Natural killer cell treated with Interleukin-12 subunit alpha and Interleukin-12 subunit beta and Interleukin-15 and Interleukin-18, amount 100 ng/mL, for 72 hours (primary cell): ENCODE data around the gene RHBDL1. TPM values are rescaled to one million over a fixed set of nuclear protein-coding genes. Genes with fewer than 3 reads are reported as not detected.
A peak's percentile ranks its signal among the peaks of the same experiment; 100 is the strongest.

Experiments used
- ATAC-seq, 2 donors: fragments of 150-1000 bp; cut with Tn5 transposase in 1 of 2; sonication (Bioruptor Pico), chemical (Tn5 transposase) in 1 of 2; 2 replicates each; pipeline ENCODE4 v1.10.0; 2021
- DNase-seq: peaks from one replicate; pipeline ENCODE4 v3.0.0; 2022; ENCODE audit warnings: low spot score
- H3K27ac Mint-ChIP-seq, 2 donors: 1 replicate in 1 of 2; 2 replicates in 1 of 2; pipeline ENCODE4 v1.8.0; 2022; ENCODE audit warnings: mixed read lengths in 2 of 2, mild to moderate bottlenecking in 1 of 2, moderate library complexity in 1 of 2
- H3K27me3 Mint-ChIP-seq, 2 donors: 1 replicate in 1 of 2; 2 replicates in 1 of 2; pipeline ENCODE4 v1.8.0; 2022; ENCODE audit warnings: mixed read lengths in 2 of 2
- H3K36me3 Mint-ChIP-seq: one replicate; pipeline ENCODE4 v1.8.0; 2022; ENCODE audit warnings: mixed read lengths
- H3K4me1 Mint-ChIP-seq, 2 donors: 1 replicate in 1 of 2; 2 replicates in 1 of 2; pipeline ENCODE4 v1.8.0; 2022; ENCODE audit warnings: low read depth in 2 of 2, mixed read lengths in 2 of 2, mild to moderate bottlenecking in 1 of 2
- H3K4me3 Mint-ChIP-seq: one replicate; pipeline ENCODE4 v1.8.0; 2022; ENCODE audit warnings: mixed read lengths
- H3K9me3 Mint-ChIP-seq: 2 replicates; pipeline ENCODE4 v1.8.0; 2022; ENCODE audit warnings: mixed read lengths
- total RNA-seq, 2 donors: library from RNA; stranded (reverse); gene quantifications; one replicate each; pipeline ENCODE4 v1.2.3, GENCODE V29; 2022

RHBDL1 gene
- total RNA-seq, 2 donors from 2014 or later = 1.0 to 1.5 TPM

DNA sequence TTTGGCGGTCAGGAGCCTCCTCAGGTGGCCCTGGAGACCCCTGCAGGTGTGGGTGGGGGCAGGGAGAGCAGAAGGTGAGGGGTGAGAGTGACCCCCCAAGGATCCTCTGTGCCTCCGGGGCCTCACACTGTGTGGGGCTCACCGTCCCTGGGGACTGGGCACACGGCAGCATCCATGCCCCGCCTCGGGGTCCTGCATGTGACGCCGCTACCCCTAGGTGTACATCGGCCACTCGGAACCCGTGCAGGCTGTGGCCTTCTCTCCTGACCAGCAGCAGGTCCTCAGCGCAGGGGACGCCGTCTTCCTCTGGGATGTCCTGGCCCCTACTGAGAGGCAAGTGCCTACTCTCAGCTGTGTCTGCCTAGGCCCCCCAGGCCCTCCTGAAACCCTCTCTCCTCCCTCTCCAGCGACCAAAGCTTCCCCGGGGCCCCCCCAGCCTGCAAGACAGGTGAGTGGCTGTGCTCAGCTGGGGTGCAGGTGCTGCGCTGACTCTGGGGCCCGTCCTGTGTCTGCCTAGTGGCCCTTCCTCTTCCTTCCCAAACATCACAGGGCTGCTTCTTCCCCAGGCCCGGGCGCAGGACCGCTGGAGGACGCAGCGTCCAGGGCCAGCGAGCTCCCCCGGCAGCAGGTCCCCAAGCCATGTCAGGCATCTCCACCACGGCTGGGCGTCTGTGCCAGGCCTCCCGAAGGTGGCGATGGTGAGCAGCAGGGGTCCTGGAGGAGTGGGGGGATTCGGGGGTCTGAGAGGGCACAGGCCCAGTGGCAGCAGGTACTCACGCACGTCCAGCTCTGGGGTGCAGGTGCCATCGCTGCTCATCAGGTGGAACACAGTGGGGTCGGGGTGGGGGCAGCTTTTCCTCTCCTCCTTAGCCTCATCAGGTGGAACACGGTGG is 16.5 kb upstream of the RHBDL1 start:
- no peak overlapping the region for H3K27ac Mint-ChIP-seq
- H3K9me3 Mint-ChIP-seq = no peaks in the 10 kb centered on the region
- peaks cover 6 to 8% of the 10 kb centered on the region in 2 donors for H3K4me1 Mint-ChIP-seq
- no peaks in the 10 kb centered on the region for H3K27me3 Mint-ChIP-seq
- no peak for ATAC-seq
- no peak overlapping the region for H3K4me3 Mint-ChIP-seq
- H3K36me3 Mint-ChIP-seq = no peaks in the 10 kb centered on the region
- DNase-seq = no peak

DNA sequence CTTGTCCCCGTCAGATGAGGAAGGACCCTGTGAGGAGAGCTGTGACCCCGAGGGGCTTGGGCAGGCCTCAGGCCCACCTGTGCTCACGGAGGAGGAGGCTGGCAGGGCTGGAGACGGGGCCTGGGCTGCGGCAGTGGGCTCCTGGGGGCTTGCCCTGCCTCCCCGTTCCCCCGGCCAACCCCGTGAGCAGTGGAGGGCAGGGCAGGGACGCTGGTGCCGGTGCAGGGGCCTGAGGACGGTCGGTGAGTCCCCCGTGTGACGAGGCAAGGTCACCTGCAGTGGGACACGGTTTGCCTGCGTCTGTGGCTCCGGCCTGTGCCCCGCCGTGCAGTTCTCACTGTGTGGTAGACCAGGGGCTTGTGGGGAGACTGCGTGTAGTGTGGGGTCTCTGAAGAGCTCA is 15.9 kb upstream of the RHBDL1 start:
- DNase-seq (no peak), ATAC-seq (no peak)
- no peak overlapping the region for H3K4me3 Mint-ChIP-seq
- no peaks in the 10 kb centered on the region for H3K27me3 Mint-ChIP-seq
- no peaks in the 10 kb centered on the region for H3K36me3 Mint-ChIP-seq
- H3K27ac Mint-ChIP-seq = no peak overlapping the region
- no peaks in the 10 kb centered on the region for H3K9me3 Mint-ChIP-seq
- peaks cover 6 to 8% of the 10 kb centered on the region in 2 donors for H3K4me1 Mint-ChIP-seq

DNA sequence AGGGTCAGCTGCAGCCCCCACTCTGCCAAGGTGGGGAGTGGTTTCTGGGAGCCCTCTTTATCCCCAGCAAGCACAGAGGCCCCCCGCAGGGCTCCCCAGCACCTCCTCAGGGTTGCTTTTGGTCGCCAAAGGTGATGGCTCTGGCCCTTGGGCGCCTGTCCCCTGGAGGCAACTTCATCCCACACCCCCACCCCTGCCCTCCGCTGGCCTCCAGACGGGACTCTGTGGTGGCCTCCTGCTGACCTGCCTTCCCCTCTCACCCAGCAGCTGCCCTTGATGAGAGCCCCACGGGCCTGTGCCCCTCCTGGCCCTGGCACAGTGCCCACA is 15.4 kb upstream of the RHBDL1 start:
- H3K36me3 Mint-ChIP-seq = no peaks in the 10 kb centered on the region
- no peak overlapping the region for H3K27ac Mint-ChIP-seq
- no peak overlapping the region for H3K4me3 Mint-ChIP-seq
- ATAC-seq = no peak
- no peaks in the 10 kb centered on the region for H3K9me3 Mint-ChIP-seq
- DNase-seq = no peak
- H3K4me1 Mint-ChIP-seq = peaks cover 6 to 8% of the 10 kb centered on the region in 2 donors
- no peaks in the 10 kb centered on the region for H3K27me3 Mint-ChIP-seq

DNA sequence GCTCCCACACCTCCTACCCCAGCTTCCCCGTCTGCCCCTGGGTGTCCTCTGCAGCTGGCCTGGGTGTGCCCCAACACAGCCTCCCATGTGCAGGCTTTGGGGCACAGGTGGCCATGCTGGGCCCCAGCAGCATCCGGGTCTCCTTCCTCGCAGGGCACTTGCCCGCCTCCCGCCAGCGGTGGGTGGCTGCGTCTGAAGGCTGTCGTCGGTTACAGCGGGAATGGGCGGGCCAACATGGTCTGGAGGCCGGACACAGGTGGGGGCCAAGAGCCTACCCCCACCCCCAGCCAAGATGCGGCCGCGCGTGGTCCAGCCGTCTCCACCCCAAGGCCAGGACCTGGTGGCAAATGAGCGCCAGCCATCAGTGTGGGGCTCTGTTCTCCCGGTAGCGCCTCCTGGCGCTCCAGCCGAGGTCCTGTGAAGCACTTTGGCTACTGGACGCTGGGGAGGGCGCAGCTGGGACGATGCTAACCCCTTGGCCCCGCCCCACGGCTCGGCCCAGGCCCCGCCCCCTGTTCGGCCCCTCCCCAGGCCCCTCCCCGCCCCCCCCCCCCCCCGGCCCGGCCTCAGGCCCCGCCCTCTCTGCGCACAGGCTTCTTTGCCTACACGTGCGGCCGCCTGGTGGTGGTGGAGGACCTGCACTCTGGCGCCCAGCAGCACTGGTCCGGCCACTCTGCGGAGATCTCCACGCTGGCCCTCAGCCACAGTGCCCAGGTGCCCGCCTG is 14.8 kb upstream of the RHBDL1 start:
- peak overlapping the region; percentile 15 for H3K4me3 Mint-ChIP-seq
- H3K27ac Mint-ChIP-seq = no peak overlapping the region
- peak; percentile 85 to 93 for ATAC-seq
- no peaks in the 10 kb centered on the region for H3K9me3 Mint-ChIP-seq
- peaks cover 6 to 8% of the 10 kb centered on the region in 2 donors for H3K4me1 Mint-ChIP-seq
- H3K36me3 Mint-ChIP-seq = no peaks in the 10 kb centered on the region
- peak; percentile 85 for DNase-seq
- no peaks in the 10 kb centered on the region for H3K27me3 Mint-ChIP-seq

DNA sequence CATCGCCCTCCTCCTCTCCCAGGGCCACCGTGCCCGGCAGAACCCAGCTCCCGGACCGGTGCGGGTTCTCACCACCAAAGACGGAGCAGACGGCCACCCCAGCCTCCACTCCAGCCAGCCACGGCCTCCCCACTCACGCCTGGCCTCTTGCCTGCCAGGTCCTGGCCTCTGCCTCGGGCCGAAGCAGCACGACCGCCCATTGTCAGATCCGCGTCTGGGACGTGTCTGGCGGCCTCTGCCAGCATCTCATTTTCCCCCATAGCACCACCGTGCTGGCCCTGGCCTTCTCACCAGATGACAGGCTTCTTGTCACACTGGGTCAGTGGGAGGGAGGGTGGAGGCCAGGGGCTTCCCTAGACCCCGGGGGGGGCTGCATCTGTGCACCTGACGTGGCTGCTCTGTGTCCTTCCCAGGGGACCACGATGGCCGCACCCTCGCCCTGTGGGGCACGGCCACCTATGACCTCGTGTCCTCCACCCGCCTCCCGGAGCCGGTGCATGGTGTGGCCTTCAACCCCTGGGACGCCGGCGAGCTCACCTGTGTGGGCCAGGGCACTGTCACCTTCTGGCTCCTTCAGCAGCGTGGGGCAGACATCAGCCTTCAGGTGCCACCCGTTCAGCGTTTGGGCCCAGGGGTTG is 14.2 kb upstream of the RHBDL1 start:
- Mint-ChIP-seq H3K36me3 (no peaks in the 10 kb centered on the region), H3K27ac (no peak overlapping the region), H3K9me3 (no peaks in the 10 kb centered on the region), H3K4me1 (peaks cover 6 to 8% of the 10 kb centered on the region in 2 donors), H3K4me3 (no peak overlapping the region), H3K27me3 (no peaks in the 10 kb centered on the region)
- ATAC-seq (no peak), DNase-seq (no peak)

DNA sequence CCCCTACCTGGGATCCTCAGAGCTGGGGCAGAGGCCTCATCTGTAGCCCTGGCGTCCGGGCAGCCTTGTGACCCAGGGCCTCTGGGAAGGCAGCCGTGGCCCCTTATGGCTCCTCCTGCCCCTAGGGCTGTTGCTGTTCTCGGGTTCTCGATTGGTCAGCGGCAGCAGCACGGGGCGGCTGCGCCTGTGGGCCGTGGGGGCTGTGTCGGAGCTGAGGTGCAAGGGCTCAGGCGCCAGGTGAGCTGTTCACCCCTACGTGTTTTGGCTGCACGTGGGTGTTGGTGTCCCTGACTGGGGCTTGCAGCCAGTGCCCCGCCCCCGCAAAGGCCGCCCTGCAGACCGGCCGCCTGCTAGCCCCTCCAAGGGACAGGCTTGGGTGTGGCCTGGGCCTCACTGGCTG is 13.4 kb upstream of the RHBDL1 start:
- no peak overlapping the region for H3K4me3 Mint-ChIP-seq
- no peak overlapping the region for H3K27ac Mint-ChIP-seq
- ATAC-seq = no peak
- H3K27me3 Mint-ChIP-seq = no peaks in the 10 kb centered on the region
- H3K9me3 Mint-ChIP-seq = no peaks in the 10 kb centered on the region
- peaks cover 6 to 8% of the 10 kb centered on the region in 2 donors for H3K4me1 Mint-ChIP-seq
- DNase-seq = no peak
- H3K36me3 Mint-ChIP-seq = no peaks in the 10 kb centered on the region

DNA sequence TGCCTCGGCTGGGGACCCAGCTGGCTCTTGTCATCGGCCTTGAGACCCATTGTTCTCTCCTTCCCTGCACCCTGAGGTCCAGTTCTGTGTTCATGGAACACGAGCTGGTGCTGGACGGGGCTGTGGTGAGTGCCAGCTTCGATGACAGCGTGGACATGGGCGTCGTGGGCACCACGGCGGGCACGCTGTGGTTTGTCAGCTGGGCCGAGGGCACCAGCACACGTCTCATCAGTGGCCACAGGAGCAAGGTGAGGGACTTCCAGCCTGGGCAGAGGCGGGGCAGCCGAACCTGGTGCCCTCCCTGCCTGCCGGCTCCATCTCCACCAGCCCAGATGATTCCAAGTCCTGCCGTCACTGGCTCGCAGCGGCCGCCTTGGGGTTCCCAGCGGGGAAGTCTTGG is 12.9 kb upstream of the RHBDL1 start:
- no peak overlapping the region for H3K27ac Mint-ChIP-seq

DNA sequence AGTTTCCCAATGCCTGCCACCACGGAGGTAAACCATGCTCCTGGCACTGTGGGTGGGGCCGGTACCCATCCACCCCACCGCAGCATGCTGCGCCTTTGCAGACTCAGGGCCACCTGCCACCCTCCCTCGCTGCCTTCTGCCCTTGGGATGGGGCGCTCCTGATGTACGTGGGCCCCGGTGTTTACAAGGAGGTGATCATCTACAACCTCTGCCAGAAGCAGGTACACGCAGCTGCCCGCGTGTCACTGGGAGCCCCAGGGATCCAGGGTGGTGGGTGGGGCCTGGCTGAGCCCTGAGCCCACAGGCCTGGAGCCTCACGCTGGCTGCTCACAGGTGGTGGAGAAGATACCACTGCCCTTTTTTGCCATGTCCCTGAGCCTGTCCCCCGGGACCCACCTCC is 8.9 kb upstream of the RHBDL1 start:
- peaks cover 0 to 3% of the 10 kb centered on the region in 2 donors for H3K4me1 Mint-ChIP-seq
- H3K4me3 Mint-ChIP-seq = no peak overlapping the region
- no peaks in the 10 kb centered on the region for H3K9me3 Mint-ChIP-seq
- H3K36me3 Mint-ChIP-seq = no peaks in the 10 kb centered on the region
- H3K27me3 Mint-ChIP-seq = no peaks in the 10 kb centered on the region
- H3K27ac Mint-ChIP-seq = no peak overlapping the region
- DNase-seq (no peak), ATAC-seq (no peak)

More for the DNA sequence above, 12.9 kb upstream of the RHBDL1 start:
- no peak for DNase-seq
- no peak for ATAC-seq
- Mint-ChIP-seq H3K36me3 (no peaks in the 10 kb centered on the region), H3K4me3 (no peak overlapping the region), H3K27me3 (no peaks in the 10 kb centered on the region), H3K4me1 (peaks cover 6 to 8% of the 10 kb centered on the region in 2 donors), H3K9me3 (no peaks in the 10 kb centered on the region)

DNA sequence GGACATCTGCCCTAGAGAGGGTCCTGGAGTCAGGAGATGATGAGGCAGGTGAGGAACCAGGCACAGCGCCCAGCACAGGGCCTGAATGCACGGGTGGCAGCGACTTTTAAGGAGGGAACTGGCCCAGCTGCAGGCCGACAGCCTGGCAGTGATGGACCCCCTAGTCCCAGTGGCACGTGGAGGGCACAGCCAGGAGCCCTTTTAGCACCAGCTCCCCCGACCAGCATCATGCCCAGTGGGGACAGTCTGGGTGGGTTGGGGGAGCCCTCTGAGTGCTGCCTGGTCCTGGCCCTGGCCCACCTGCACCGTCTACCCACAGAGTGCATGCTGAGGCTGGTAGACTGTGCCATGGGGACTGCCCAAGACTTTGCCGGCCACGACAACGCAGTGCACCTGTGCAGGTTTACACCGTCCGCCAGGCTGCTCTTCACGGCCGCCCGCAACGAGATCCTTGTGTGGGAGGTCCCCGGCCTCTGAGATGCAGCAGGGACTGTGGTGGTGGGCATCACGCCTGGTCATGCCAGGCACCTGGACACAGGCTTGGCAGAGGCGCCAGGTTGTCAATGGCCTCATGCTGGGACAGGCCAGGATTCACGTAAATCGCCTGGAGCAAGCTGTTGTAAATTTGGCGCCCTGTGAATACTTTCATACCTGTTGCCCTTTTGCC is 8.2 kb upstream of the RHBDL1 start:
- H3K9me3 Mint-ChIP-seq = no peaks in the 10 kb centered on the region
- peak overlapping the region; percentile 75 for H3K4me3 Mint-ChIP-seq
- H3K27ac Mint-ChIP-seq = peak overlapping the region in 1 of 2 donors; percentile 78
- ATAC-seq (no peak), DNase-seq (no peak)
- H3K27me3 Mint-ChIP-seq = no peaks in the 10 kb centered on the region
- H3K36me3 Mint-ChIP-seq = no peaks in the 10 kb centered on the region
- H3K4me1 Mint-ChIP-seq = peaks cover 0 to 3% of the 10 kb centered on the region in 2 donors

DNA sequence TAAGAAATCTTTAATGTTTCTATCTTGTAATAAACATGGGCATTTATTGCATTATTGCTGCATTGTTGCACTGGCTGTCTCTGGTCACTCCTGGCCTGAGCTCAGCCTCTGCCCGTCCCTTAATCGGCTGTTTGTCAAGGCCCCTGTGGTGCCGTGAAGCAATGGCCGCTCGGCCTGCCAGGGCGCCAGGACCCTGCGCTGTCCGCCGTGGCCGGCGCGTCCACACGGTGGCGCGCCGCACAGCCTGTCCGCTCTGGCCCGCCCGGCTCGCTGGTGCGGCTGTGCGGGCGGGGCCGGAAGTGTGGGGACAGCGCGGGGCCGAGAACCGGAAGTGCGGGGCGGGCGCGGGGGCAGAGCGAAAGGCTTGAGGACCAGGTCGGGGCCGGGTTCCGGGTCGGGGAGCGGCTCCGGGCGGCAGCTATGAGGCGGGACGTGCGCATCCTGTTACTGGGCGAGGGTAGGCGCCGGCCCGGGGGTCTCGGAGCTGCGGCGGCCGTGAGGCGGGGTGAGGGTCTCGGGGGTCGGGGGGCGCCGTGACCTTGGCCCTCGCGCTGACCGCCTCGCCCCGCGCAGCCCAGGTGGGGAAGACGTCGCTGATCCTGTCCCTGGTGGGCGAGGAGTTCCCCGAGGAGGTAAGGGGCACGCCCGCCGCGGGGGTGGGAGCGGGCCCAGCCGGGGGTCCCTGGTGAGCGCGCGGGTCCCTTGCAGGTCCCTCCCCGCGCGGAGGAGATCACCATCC is 7.5 kb upstream of the RHBDL1 start, which contains the start of gene RHOT2:
RHOT2 (plus strand) TSS at position 353 of the 739 bp plus-strand sequence; CDS start at position 421, 68 bp downstream.
- Mint-ChIP-seq H3K36me3 (no peaks in the 10 kb centered on the region), H3K27ac (peak within 1 kb of the TSS in 1 of 2 donors; percentile 78), H3K4me1 (peaks cover 0 to 3% of the 10 kb centered on the region in 2 donors), H3K27me3 (no peaks in the 10 kb centered on the region), H3K9me3 (no peaks in the 10 kb centered on the region), H3K4me3 (peak within 1 kb of the TSS; percentile 75)
- DNase-seq (peak; percentile 96), ATAC-seq (peak; percentile 96 to 98)

DNA sequence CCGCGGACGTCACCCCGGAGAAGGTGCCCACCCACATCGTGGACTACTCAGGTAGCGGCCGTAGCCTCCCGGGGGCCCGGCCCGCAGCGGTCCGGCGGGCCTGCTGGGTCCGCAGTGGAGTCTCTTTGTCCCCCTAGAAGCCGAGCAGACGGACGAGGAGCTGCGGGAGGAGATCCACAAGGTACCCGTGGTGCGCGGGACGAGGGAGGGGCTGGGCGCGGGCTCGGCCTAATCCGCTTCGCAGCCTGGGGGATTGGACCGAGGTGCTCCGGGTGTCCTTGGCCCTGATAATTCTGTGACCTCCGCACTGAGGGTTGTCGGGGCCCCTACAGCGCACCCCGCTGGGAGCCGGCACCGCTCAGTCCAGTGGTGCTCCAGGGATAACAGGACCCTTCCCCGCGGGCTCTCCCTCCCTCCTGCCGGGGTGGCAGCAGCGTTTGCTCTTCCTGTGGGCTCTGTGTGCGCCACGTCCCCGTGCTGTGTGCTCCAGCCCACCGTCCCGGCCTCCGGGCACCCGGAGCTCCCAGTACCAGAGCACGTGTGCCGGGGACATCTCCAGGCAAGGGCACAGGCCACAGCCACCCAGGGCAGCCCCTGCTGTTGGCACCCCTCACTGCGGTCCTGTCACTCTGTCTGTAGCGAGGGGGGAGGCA is 6.8 kb upstream of the RHBDL1 start:
- Mint-ChIP-seq H3K4me1 (peaks cover 0 to 3% of the 10 kb centered on the region in 2 donors), H3K27me3 (no peaks in the 10 kb centered on the region), H3K9me3 (no peaks in the 10 kb centered on the region), H3K27ac (no peak overlapping the region), H3K4me3 (peak overlapping the region; percentile 75), H3K36me3 (no peaks in the 10 kb centered on the region)
- DNase-seq (no peak), ATAC-seq (peak; percentile 0 to 1)

DNA sequence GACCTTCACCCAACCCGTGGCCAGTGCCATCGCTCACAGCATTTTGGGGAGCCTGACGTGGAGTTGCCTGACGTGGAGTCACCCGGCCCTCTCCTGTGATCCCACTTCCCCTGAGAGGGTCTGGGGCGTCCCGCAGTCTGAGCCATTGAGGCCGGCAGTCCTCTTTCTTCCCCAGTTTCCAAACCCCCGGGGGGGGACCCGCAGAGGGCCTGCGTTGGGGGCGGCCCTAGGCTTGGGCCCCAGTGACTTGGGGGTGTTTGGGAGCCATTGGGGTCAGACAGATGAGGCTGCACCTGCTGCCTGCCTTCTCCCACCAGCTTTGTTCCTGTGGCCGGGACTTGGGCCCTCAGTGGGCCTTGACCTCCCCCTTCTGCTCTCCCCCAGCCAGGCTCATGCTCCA is 5.8 kb upstream of the RHBDL1 start:
- Mint-ChIP-seq H3K36me3 (no peaks in the 10 kb centered on the region), H3K4me1 (peaks cover 0 to 3% of the 10 kb centered on the region in 2 donors), H3K4me3 (no peak overlapping the region), H3K9me3 (no peaks in the 10 kb centered on the region), H3K27ac (no peak overlapping the region), H3K27me3 (no peaks in the 10 kb centered on the region)
- DNase-seq (no peak), ATAC-seq (no peak)
